ENCODE measurements around the gene CD82.
"Not testable (repeated sequence)": the region's sequence is repeated elsewhere in the genome, so short reads cannot be mapped to it uniquely, and the experiment has no call there.

GRCh38 chr11:44559940-44560300 is 5.5 kb upstream of the CD82 start:
- TF ChIP-seq, protein P1, sequence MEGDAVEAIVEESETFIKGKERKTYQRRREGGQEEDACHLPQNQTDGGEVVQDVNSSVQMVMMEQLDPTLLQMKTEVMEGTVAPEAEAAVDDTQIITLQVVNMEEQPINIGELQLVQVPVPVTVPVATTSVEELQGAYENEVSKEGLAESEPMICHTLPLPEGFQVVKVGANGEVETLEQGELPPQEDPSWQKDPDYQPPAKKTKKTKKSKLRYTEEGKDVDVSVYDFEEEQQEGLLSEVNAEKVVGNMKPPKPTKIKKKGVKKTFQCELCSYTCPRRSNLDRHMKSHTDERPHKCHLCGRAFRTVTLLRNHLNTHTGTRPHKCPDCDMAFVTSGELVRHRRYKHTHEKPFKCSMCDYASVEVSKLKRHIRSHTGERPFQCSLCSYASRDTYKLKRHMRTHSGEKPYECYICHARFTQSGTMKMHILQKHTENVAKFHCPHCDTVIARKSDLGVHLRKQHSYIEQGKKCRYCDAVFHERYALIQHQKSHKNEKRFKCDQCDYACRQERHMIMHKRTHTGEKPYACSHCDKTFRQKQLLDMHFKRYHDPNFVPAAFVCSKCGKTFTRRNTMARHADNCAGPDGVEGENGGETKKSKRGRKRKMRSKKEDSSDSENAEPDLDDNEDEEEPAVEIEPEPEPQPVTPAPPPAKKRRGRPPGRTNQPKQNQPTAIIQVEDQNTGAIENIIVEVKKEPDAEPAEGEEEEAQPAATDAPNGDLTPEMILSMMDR (IDR thresholded peaks at IDR 0.05) = not testable (repeated sequence)
- TF ChIP-seq POLR2A (IDR thresholded peaks at IDR 0.05) = not testable (repeated sequence)
